ENCODE results near the gene CLSTN2. TPM values are rescaled to one million over a fixed set of nuclear protein-coding genes. Genes with fewer than 3 reads are reported as not detected.

The CLSTN2 gene
- total RNA-seq, 1 experiment from 2014 or later = not detected

DNA sequence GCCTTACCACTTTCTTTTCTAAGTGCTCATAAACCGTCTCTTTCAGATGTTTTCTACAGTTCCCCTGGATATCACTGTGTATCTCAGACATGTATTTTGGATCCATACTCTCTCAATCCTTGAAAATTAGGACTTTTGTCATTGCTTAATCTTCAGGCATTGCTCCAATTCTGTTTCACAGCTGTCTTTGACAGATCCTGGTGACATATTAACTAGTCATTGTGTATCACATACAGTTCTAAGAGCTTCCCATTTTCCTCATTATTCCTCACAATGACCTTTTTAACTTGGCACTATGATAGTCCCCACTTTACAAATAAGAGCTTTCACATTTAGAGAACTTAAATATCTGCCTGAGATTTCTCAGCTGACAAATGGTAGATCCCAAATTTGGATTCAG lies 151.7 kb downstream of the CLSTN2 start:
- no peak for DNase-seq
- no peaks in the 10 kb centered on the region for H3F3A ChIP-seq (ENCODE audit: low read length, unreplicated experiment)
- intact Hi-C loops (cut with micrococcal nuclease) = no loop called here
- ATAC-seq = no peak
- no peaks in the 10 kb centered on the region for H3K9me2 ChIP-seq (replicated peaks; ENCODE audit: low read length)
- BruUV-seq (replicated peaks) = no TSS peak
- ChIA-PET CTCF (no interaction called here), POLR2A (ENCODE audit: unreplicated experiment) (no interaction called here)
- no peaks in the 10 kb centered on the region for H3K36me3 ChIP-seq (ENCODE audit: low read depth, low read length)
- no peak for TF ChIP-seq EZH2phosphoT487 (IDR thresholded peaks at IDR 0.05; ENCODE audit: borderline replicate concordance, low read length)
- no peak for TF ChIP-seq EZH2 (IDR thresholded peaks at IDR 0.05; ENCODE audit: low read length, unreplicated experiment)
- TF ChIP-seq, protein P1, sequence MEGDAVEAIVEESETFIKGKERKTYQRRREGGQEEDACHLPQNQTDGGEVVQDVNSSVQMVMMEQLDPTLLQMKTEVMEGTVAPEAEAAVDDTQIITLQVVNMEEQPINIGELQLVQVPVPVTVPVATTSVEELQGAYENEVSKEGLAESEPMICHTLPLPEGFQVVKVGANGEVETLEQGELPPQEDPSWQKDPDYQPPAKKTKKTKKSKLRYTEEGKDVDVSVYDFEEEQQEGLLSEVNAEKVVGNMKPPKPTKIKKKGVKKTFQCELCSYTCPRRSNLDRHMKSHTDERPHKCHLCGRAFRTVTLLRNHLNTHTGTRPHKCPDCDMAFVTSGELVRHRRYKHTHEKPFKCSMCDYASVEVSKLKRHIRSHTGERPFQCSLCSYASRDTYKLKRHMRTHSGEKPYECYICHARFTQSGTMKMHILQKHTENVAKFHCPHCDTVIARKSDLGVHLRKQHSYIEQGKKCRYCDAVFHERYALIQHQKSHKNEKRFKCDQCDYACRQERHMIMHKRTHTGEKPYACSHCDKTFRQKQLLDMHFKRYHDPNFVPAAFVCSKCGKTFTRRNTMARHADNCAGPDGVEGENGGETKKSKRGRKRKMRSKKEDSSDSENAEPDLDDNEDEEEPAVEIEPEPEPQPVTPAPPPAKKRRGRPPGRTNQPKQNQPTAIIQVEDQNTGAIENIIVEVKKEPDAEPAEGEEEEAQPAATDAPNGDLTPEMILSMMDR (conservative IDR thresholded peaks at IDR 0.05; ENCODE audit: low read depth, low read length) = no peak
- H2AFZ ChIP-seq (ENCODE audit: low read length) = no peak overlapping the region
- H3K27me3 ChIP-seq (ENCODE audit: low read length) = no peaks in the 10 kb centered on the region
- no peak overlapping the region for H3K9ac ChIP-seq (ENCODE audit: low read length)
- H3K79me2 ChIP-seq (ENCODE audit: low read length) = no peaks in the 10 kb centered on the region
- no peak overlapping the region for H3K4me3 ChIP-seq (ENCODE audit: low read length)
- H3K4me1 ChIP-seq (ENCODE audit: insufficient read depth, low read length) = no peaks in the 10 kb centered on the region
- H3K4me2 ChIP-seq (ENCODE audit: low read length) = no peak overlapping the region
- no peaks in the 10 kb centered on the region for H4K20me1 ChIP-seq (ENCODE audit: low read length)
- no peaks in the 10 kb centered on the region for H3K9me3 ChIP-seq (ENCODE audit: low read length)
- H3K27ac ChIP-seq (ENCODE audit: low read length) = no peak overlapping the region

DNA sequence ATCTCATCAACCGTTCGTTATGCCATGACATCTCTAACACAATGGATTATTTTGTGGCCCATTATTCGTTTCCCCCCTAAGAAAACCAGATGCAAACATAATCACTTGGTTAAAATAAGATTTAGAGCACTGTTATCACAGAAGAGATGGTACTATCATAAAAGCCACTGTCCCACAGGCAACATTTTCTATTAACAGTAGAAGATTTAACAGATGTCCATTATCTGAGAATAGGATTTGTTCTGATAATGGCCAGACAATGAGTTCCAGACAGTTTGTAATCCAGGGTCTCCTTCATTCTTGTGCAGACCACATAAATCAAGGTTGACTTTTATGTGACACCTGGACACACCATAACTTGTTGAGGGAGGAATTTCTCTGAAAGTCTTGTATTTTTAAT lies 153.1 kb downstream of the CLSTN2 start:
- H3K36me3 ChIP-seq (ENCODE audit: low read depth, low read length) = no peaks in the 10 kb centered on the region
- H3K9me2 ChIP-seq (replicated peaks; ENCODE audit: low read length) = no peaks in the 10 kb centered on the region
- no peak overlapping the region for H3K4me3 ChIP-seq (ENCODE audit: low read length)
- no peak overlapping the region for H3K9ac ChIP-seq (ENCODE audit: low read length)
- TF ChIP-seq, protein P1 (conservative IDR thresholded peaks at IDR 0.05; ENCODE audit: low read depth, low read length) = no peak
- no peak for TF ChIP-seq EZH2phosphoT487 (IDR thresholded peaks at IDR 0.05; ENCODE audit: borderline replicate concordance, low read length)
- no peak for TF ChIP-seq EZH2 (IDR thresholded peaks at IDR 0.05; ENCODE audit: low read length, unreplicated experiment)
- ChIA-PET POLR2A (ENCODE audit: unreplicated experiment) (no interaction called here), CTCF (no interaction called here)
- no TSS peak for BruUV-seq (replicated peaks)
- H3K4me2 ChIP-seq (ENCODE audit: low read length) = no peak overlapping the region
- H3K4me1 ChIP-seq (ENCODE audit: insufficient read depth, low read length) = no peaks in the 10 kb centered on the region
- no peaks in the 10 kb centered on the region for H3K27me3 ChIP-seq (ENCODE audit: low read length)
- no peak overlapping the region for H3K27ac ChIP-seq (ENCODE audit: low read length)
- no peaks in the 10 kb centered on the region for H3K9me3 ChIP-seq (ENCODE audit: low read length)
- intact Hi-C loops (cut with micrococcal nuclease) = no loop called here
- H3K79me2 ChIP-seq (ENCODE audit: low read length) = no peaks in the 10 kb centered on the region
- H4K20me1 ChIP-seq (ENCODE audit: low read length) = no peaks in the 10 kb centered on the region
- ATAC-seq = no peak
- DNase-seq = no peak
- H3F3A ChIP-seq (ENCODE audit: low read length, unreplicated experiment) = no peaks in the 10 kb centered on the region
- no peak overlapping the region for H2AFZ ChIP-seq (ENCODE audit: low read length)

DNA sequence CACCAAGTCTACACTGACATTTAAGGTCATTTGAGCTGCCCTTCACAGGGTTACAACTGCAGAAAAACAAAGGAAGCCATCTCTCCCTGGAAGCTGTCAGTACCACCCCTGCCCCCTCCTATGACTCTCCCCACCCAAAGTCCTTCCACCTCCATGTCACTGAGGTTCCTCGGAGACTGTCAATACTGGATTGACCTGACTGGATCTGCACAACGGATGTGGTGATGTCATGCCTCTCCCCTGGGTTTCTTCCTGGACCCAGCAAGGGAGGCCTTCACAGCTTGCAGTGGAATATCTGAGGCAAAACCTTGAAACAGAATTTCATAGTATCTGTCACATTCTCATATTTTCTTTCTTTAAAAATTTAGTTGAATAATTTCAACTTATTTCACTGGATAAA lies 153.5 kb downstream of the CLSTN2 start:
- DNase-seq (no peak), ATAC-seq (no peak)
- ChIA-PET POLR2A (ENCODE audit: unreplicated experiment) (no interaction called here), CTCF (no interaction called here)
- H3K4me2 ChIP-seq (ENCODE audit: low read length) = no peak overlapping the region
- no peaks in the 10 kb centered on the region for H3K4me1 ChIP-seq (ENCODE audit: insufficient read depth, low read length)
- intact Hi-C loops (cut with micrococcal nuclease) = no loop called here
- TF ChIP-seq, protein P1 (conservative IDR thresholded peaks at IDR 0.05; ENCODE audit: low read depth, low read length) = no peak
- TF ChIP-seq EZH2phosphoT487 (IDR thresholded peaks at IDR 0.05; ENCODE audit: borderline replicate concordance, low read length) (no peak), EZH2 (IDR thresholded peaks at IDR 0.05; ENCODE audit: low read length, unreplicated experiment) (no peak)
- no peak overlapping the region for H3K27ac ChIP-seq (ENCODE audit: low read length)
- H3K79me2 ChIP-seq (ENCODE audit: low read length) = no peaks in the 10 kb centered on the region
- H4K20me1 ChIP-seq (ENCODE audit: low read length) = no peaks in the 10 kb centered on the region
- no peak overlapping the region for H3K9ac ChIP-seq (ENCODE audit: low read length)
- H2AFZ ChIP-seq (ENCODE audit: low read length) = no peak overlapping the region
- BruUV-seq (replicated peaks) = no TSS peak
- H3K27me3 ChIP-seq (ENCODE audit: low read length) = no peaks in the 10 kb centered on the region
- no peaks in the 10 kb centered on the region for H3K9me2 ChIP-seq (replicated peaks; ENCODE audit: low read length)
- no peaks in the 10 kb centered on the region for H3K9me3 ChIP-seq (ENCODE audit: low read length)
- H3F3A ChIP-seq (ENCODE audit: low read length, unreplicated experiment) = no peaks in the 10 kb centered on the region
- H3K4me3 ChIP-seq (ENCODE audit: low read length) = no peak overlapping the region
- no peaks in the 10 kb centered on the region for H3K36me3 ChIP-seq (ENCODE audit: low read depth, low read length)

Data from PC-3 (cell line).